Skeletal muscle satellite cell (primary cell): Measurements from ENCODE around the gene CCDC73.

Experiments used
- H3K27me3 ChIP-seq: 2 replicates; pipeline ENCODE4 v1.7.0; 2013; ENCODE audit warnings: low read length; ENCODE audit not compliant: control insufficient read depth, insufficient read depth
- H3K36me3 ChIP-seq: 2 replicates; pipeline ENCODE4 v1.7.0; 2013; ENCODE audit warnings: mild to moderate bottlenecking, control low read depth, low read length; ENCODE audit not compliant: insufficient read depth
- H3K4me1 ChIP-seq: 2 replicates; pipeline ENCODE4 v1.7.0; 2013; ENCODE audit warnings: low read length; ENCODE audit not compliant: control insufficient read depth, insufficient read depth
- H3K4me2 ChIP-seq: 2 replicates; pipeline ENCODE4 v1.7.0; 2013; ENCODE audit warnings: mild to moderate bottlenecking, low read length
- H3K4me3 ChIP-seq: 2 replicates; pipeline ENCODE4 v1.7.0; 2013; ENCODE audit warnings: low read length
- H3K9ac ChIP-seq: 2 replicates; pipeline ENCODE4 v1.7.0; 2013; ENCODE audit warnings: mild to moderate bottlenecking, low read depth, low read length, moderate library complexity
- H3K9me3 ChIP-seq: replicated peaks from 2 replicates; pipeline ENCODE4 v1.7.0; 2013; ENCODE audit warnings: mild to moderate bottlenecking, control low read depth, low read length

CCDC73 gene

DNA sequence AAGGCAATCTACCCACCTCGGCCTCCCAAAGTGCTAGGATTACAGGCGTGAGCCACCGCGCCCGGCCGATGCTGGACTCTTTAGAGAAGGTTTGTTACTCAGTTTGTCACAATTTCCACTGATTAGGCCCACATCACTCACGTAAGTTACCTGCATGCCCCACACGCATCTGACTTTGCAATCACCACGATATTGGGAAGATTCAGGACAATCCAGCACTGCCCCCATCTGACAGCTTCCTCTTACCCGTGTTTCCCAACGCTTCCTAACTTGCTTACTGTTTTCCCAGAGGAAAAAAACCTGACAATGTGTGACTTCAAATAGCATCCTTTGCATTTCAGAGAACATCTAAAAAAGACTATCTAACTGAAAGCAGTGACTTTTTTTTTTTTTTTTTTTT, 232.6 kb downstream of the CCDC73 start:
- peaks cover 3% of the 10 kb centered on the region for H3K27me3 ChIP-seq
- H3K9me3 ChIP-seq = no peaks in the 10 kb centered on the region
- no peak overlapping the region for H3K9ac ChIP-seq
- H3K36me3 ChIP-seq = no peaks in the 10 kb centered on the region
- H3K4me3 ChIP-seq = no peak overlapping the region
- no peak overlapping the region for H3K4me2 ChIP-seq
- no peaks in the 10 kb centered on the region for H3K4me1 ChIP-seq

DNA sequence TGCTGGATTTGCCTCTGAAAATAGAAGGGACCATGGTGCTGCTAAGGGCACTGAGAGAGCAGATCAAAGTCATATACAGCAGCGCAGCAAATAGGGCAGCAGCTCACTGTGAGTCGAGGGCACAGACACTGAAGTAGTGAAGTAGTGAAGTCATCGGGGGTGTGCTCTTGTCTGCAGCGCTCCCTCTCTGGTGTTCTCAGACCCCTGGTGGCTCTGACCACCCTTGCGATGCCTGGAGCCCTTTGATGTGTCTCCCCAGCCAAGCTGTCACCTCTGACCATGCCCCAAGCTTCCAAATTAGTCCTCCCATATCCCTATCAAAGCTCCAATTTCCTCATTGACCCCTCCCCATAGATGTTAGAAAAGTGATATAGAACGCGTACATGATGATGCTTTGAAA, 238.6 kb downstream of the CCDC73 start:
- Histone ChIP-seq H3K27me3 (peaks cover 3% of the 10 kb centered on the region), H3K4me3 (no peak overlapping the region), H3K36me3 (no peaks in the 10 kb centered on the region), H3K4me1 (no peaks in the 10 kb centered on the region), H3K9me3 (no peaks in the 10 kb centered on the region), H3K9ac (no peak overlapping the region), H3K4me2 (no peak overlapping the region)

DNA sequence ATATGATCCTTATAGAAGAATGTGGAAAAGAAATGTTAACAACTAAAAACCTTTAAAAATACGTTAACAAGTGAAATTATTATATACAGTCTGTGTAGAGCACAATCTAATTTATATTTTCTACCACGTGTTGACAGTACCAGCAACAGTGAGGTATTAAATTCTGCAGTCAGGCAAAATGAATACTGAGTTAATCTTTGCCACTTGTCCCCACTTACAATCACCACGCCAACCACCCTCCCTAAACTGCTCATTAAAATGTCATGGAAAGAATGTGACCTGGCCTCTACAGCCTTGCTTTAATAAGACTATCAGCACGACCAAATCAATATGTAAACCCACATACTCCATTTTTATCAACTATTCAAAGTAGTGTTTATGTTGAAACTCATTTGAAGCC, 239.4 kb downstream of the CCDC73 start:
- no peaks in the 10 kb centered on the region for H3K9me3 ChIP-seq
- no peak overlapping the region for H3K9ac ChIP-seq
- peaks cover 3% of the 10 kb centered on the region for H3K27me3 ChIP-seq
- no peaks in the 10 kb centered on the region for H3K4me1 ChIP-seq
- no peak overlapping the region for H3K4me3 ChIP-seq
- no peak overlapping the region for H3K4me2 ChIP-seq
- H3K36me3 ChIP-seq = no peaks in the 10 kb centered on the region
